ENCODE results near the gene PSMG4.

PSMG4 gene

GRCh38 chr6:3309391-3310050 lies 50.8 kb downstream of the PSMG4 start:
- Histone ChIP-seq H3K4me1 (ENCODE audit: control insufficient read depth, insufficient read depth, low read length) (no peaks in the 10 kb centered on the region), H3K36me3 (ENCODE audit: control insufficient read depth in 2 of 2, insufficient read depth in 1 of 2, low read length in 2 of 2) (peaks cover 0 to 9% of the 10 kb centered on the region in 2 experiments; a peak in 1 of 3 replicates), H3K9me3 (ENCODE audit: control insufficient read depth, insufficient read depth, low read depth, low read length) (no peaks in the 10 kb centered on the region), H3K27ac (ENCODE audit: extremely low read depth, low read depth, low read length) (no peak overlapping the region), H3K4me3 (ENCODE audit: low read depth, low read length) (no peak overlapping the region)
- ChIA-PET CTCF (interaction anchor here (0.5 kb wide), 1 partner anchor 613 kb away, joined by 6 read pairs; no protein-coding TSS in a partner anchor), POLR2A (no interaction called here)
- no peak for TF ChIP-seq ZNF639 (tag by site-specific recombination; IDR thresholded peaks at IDR 0.05)
- TF ChIP-seq ZNF560 (tag by site-specific recombination; IDR thresholded peaks at IDR 0.05; ENCODE audit: borderline replicate concordance) = no peak
- TF ChIP-seq ZSCAN5A (tag by site-specific recombination; IDR thresholded peaks at IDR 0.05) = no peak
- TF ChIP-seq ZNF132 (tag by site-specific recombination; IDR thresholded peaks at IDR 0.05; ENCODE audit: borderline replicate concordance) = no peak
- TF ChIP-seq SCRT2 (tag by site-specific recombination; IDR thresholded peaks at IDR 0.05) = no peak
- no peak for TF ChIP-seq ZNF335 (tag by site-specific recombination; conservative IDR thresholded peaks at IDR 0.05)
- TF ChIP-seq MEIS1 (CRISPR knock-in tag; IDR thresholded peaks at IDR 0.05; ENCODE audit: borderline replicate concordance) = no peak
- TF ChIP-seq ZNF785 (tag by site-specific recombination; IDR thresholded peaks at IDR 0.05) = no peak

- H3K9me3 ChIP-seq (ENCODE audit: control insufficient read depth, insufficient read depth, low read depth, low read length) = no peaks in the 10 kb centered on the region
- no peak overlapping the region for H3K4me3 ChIP-seq (ENCODE audit: low read depth, low read length)
- no peak overlapping the region for H3K27ac ChIP-seq (ENCODE audit: extremely low read depth, low read depth, low read length)
- CTCF ChIA-PET = interaction anchor here (0.5 kb wide), 1 partner anchor 613 kb away, joined by 6 read pairs; no protein-coding TSS in a partner anchor
- H3K4me1 ChIP-seq (ENCODE audit: control insufficient read depth, insufficient read depth, low read length) = no peaks in the 10 kb centered on the region
- POLR2A ChIA-PET = no interaction called here
- H3K36me3 ChIP-seq (ENCODE audit: control insufficient read depth in 2 of 2, insufficient read depth in 1 of 2, low read length in 2 of 2) = peaks cover 0 to 10% of the 10 kb centered on the region in 2 experiments; a peak in 1 of 3 replicates
- TF ChIP-seq ZBTB26 (tag by site-specific recombination; optimal IDR thresholded peaks at IDR 0.05) (no peak), ZNF311 (tag by site-specific recombination; IDR thresholded peaks at IDR 0.05; ENCODE audit: borderline replicate concordance) (no peak), ZNF211 (tag by site-specific recombination; IDR thresholded peaks at IDR 0.05; ENCODE audit: low read depth) (no peak), ZNF658 (tag by site-specific recombination; IDR thresholded peaks at IDR 0.05) (no peak), ZNF10 (tag by site-specific recombination; IDR thresholded peaks at IDR 0.05) (no peak), ZNF239 (tag by site-specific recombination; IDR thresholded peaks at IDR 0.05) (no peak), ZNF112 (tag by site-specific recombination; IDR thresholded peaks at IDR 0.05) (no peak), ZNF140 (tag by site-specific recombination; IDR thresholded peaks at IDR 0.05) (no peak), ZNF266 (tag by site-specific recombination; IDR thresholded peaks at IDR 0.05; ENCODE audit: low read depth) (no peak), ZNF610 (tag by site-specific recombination; IDR thresholded peaks at IDR 0.05; ENCODE audit: borderline replicate concordance) (no peak), ZNF155 (tag by site-specific recombination; IDR thresholded peaks at IDR 0.05) (no peak), ZNF701 (tag by site-specific recombination; IDR thresholded peaks at IDR 0.05) (no peak), ZIC2 (tag by site-specific recombination; IDR thresholded peaks at IDR 0.05) (no peak), ZNF184 (tag by site-specific recombination; IDR thresholded peaks at IDR 0.05) (no peak), ZNF555 (tag by site-specific recombination; conservative IDR thresholded peaks at IDR 0.05) (no peak), GFI1B (tag by site-specific recombination; IDR thresholded peaks at IDR 0.05) (no peak), YY1 (tag by site-specific recombination; IDR thresholded peaks at IDR 0.05) (no peak), FEZF1 (tag by site-specific recombination; IDR thresholded peaks at IDR 0.05) (no peak), ZNF747 (tag by site-specific recombination; IDR thresholded peaks at IDR 0.05) (no peak)
Observed at GRCh38 chr6:3310051-3310448, 51.3 kb downstream of the PSMG4 start.

All from HEK293 (cell line).